Forelimb muscle (tissue), 1 donor: ENCODE data around the gene RFTN2. TPM values are rescaled to one million over a fixed set of nuclear protein-coding genes. Genes with fewer than 3 reads are reported as not detected.
"Not testable (repeated sequence)": the region's sequence is repeated elsewhere in the genome, so short reads cannot be mapped to it uniquely, and the experiment has no call there.

Source experiments
- DNase-seq: peaks from one replicate; pipeline ENCODE4 v3.0.0-alpha.2; 2013; ENCODE audit warnings: low read depth
- polyA plus RNA-seq: library from polyadenylated mRNA; unstranded; fragments of 120-200 nt; gene quantifications from one replicate; pipeline ENCODE4 v1.2.1, GENCODE V29; 2013; ENCODE audit not compliant: insufficient read length

Gene RFTN2
- polyA plus RNA-seq, 1 donor: 15.2 TPM

GRCh38 chr2:197675711-197676188, 363 bp upstream of the RFTN2 start:
- peak; percentile 86 for DNase-seq

GRCh38 chr2:197674591-197674990, 796 bp downstream of the RFTN2 start:
- no peak for DNase-seq

- no peak for DNase-seq
These were observed 1.3 kb downstream of the RFTN2 start for GRCh38 chr2:197674060-197674459.

GRCh38 chr2:197673606-197674005, 1.8 kb downstream of the RFTN2 start:
- no peak for DNase-seq

DNA sequence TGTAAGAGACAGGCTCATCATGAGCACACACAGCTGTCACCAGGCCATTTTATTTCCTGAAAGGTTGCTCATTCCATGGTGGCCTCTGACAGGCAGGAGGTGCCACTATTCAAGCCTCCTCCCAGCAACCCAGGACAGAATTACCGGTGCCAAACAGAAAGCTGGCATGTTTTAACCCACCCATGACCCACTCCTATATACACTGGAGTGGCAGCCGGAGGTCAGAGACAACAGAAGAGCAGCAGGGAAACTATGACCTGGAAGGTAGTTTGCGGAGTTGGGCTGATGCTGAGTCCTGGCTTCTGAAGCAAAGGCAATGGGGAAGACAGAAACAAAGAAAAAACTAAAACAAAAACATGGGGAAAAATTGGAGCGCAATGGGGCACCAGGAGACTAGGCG, 2.3 kb downstream of the RFTN2 start:
- DNase-seq: no peak

DNA sequence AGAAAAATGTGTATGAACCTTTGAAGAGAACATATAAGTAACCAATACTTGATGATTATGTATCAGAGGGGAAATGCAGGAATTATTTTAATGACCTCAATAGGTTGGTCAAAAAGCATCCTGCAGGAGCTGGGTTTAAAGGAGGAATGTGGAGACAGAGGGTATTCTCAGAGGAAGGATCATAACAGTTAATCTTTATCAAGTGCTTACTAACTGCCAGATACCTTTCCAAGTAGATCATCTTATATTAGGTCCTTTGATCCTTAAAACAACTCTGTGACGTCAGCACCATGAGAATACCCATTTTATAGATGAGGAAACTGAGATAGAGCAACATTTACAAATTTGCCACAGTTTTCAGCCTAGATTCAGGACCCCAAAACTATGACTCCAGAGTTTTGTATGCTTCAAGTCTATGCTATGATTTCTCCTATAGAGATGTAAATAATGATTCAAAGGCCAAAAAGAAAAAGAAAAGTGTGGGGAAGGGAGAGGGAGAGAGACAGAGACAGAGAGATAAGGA, 3.0 kb downstream of the RFTN2 start:
- DNase-seq: no peak

DNA sequence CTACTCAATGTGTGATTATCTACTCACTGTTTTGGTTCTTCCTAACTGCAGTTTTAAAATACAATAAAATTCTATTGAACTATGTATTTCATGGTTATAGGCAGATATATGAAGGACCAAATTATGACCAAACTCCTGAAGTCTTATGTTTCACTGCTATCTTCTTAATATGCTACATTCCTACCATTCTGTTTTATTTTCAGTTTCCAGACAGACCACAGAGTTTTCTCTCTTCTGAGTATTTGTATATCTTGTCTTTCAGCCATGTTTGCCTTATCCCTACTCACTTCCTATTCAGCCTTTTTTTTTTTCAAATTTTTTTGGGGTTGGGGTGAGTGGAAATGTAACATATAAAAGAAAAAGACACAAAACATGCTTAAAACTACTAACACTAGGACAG, 6.3 kb downstream of the RFTN2 start:
- DNase-seq: no peak

DNA sequence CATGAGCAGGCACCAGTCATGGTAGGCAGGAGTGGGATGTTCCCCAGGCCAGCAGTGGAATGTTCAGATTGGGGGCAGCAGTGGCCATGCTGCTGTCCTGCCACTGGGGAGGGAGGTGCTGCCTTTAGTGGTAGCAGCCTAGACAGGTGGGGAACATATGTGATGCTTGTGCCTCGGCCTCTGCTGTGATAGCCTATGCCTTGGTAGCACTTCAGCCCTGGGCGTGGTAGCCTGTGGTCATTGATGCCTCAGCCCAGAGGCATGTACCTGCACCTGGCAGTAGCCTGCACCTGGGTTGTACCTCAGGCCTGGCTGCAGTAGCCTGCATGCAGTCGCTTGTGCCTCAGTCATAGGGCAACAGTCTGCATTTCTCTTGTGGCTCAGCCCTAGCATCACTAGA, 7.1 kb downstream of the RFTN2 start:
- no peak for DNase-seq

DNA sequence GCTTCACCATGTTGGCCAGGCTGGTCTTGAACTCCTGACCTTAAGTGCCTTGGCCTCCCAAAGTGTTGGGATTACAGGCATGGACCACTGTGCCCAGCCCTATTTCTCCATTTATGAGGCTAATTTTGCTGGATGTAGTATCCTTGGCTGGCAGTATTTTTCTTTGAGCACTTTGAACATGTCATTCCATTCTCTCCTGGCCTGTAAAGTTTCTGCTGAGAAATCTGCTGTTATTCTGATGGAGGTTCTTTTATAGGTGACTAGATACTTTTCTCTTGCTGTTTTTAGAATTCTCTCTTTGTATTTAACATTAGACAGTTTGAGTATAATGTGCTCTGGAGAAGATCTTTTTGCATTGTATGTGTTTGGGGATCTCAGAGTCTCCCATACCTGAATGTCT, 9.1 kb downstream of the RFTN2 start:
- DNase-seq: no peak

DNA sequence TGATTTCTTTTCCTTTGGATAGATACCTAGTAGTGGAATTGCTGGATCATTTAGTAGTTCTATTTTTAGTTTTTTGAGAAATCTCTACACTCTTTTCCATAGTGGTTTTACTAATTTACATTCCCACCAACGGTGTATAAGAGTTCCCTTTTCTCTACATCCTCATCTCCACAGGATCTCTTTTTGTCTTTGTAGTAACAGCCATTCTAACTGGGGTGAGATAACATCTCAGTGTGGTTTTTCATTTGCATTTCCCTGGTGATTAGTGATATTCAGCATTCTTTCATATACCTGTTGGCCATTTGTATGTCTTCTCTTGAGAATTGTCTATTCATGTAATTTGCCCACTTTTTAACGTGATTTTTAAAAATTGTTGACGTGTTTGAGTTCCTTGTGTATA, 13.8 kb downstream of the RFTN2 start:
- no peak for DNase-seq

DNA sequence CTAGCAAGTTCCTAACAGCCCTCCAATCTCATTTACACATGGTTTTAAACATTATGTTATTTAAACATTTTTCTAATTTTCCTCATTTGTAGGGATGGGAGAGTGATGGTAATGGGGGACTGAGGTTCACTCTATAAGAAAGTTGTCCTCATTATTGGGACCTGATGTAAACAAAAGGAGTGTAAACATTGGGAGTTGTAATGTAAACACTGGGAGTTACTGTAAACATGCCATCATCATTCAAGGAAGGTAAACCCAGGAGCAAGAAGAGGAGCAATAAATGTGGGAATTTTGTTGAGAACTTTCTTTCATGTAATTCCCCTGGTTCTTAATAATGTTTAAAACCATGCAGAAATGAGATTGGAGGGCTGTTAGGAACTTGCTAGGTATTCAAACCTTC, 17.8 kb downstream of the RFTN2 start:
- no peak for DNase-seq

GRCh38 chr2:197647961-197648690, 27.3 kb downstream of the RFTN2 start:
- no peak for DNase-seq

GRCh38 chr2:197641666-197642065, 33.7 kb downstream of the RFTN2 start:
- no peak for DNase-seq

- not testable (repeated sequence) for DNase-seq
These were observed 34.7 kb downstream of the RFTN2 start for GRCh38 chr2:197640571-197641122.

GRCh38 chr2:197633109-197633657, 42.2 kb downstream of the RFTN2 start:
- DNase-seq: no peak

DNA sequence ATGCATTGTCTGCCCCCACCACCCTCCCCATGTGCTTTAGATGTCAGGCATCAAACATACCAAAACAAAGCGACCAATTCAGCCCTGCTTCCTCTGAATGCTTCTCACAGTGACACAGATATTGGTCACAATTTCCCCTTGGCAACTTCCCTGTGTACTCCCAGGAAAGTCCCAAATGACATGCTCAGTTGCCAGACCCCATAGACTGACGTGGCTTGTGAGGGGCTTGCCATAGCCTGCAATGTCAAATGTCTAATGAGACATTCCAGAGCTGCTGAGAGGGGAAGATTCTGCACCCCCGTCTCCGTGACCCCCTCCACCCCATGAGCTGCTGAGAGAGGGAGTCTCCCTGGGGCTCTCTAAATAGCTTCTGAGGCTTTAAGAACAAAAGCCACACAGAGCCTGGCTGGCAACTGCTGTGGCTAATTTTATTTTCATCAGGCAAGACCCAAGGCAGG, 47.3 kb downstream of the RFTN2 start:
- DNase-seq: no peak

- DNase-seq: no peak
These were observed 48.3 kb downstream of the RFTN2 start for GRCh38 chr2:197626965-197627625.

DNA sequence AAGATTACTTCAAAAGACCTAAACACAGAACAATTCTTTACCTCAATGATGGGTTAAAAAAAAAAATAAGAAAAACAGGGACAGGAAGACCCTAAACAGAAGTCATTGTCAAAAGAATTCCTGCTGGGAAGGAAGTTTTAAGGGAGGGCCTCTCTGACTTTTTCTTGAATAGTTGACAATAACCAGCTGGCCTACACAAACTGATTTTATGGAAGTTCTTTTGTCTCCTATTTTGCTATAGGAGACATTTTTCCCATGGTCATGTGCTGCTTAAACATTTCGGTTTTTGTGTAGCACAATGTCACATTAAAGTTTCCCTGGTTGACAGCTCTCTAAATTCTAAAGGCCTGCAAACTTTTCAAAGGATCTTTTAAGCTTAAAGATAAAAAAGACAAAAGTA, 55.3 kb downstream of the RFTN2 start:
- no peak for DNase-seq

DNA sequence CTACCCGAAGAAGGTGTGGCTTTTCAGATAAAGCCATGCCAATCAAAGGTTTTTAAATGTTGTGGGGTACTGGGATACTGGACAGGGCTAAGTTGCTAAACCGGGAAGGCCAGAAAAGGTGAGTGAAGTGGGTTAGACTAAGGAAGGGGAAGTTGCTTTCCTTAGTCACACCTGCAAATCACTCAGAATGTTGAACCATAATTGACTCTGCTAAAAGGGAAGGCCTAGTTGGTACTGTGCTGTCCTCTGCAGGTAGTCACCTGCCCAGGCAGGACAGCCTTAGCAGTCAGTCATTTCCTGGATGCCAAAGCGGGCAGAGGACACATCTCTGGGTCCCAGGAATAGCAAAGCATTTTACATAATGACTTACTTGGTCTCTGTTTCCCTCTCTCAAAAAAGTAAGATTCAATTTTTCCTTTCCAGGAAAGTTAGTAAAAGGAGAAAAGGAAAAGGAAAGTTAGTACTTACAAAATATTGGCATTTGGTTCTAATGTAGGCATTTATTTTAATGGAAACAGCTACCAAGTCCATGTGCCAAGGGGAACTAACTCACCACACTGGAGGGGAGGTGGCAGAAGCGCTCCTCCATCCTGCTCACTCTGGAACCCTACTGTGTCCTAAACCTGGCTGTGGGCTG, 60.3 kb downstream of the RFTN2 start:
- DNase-seq: no peak

DNA sequence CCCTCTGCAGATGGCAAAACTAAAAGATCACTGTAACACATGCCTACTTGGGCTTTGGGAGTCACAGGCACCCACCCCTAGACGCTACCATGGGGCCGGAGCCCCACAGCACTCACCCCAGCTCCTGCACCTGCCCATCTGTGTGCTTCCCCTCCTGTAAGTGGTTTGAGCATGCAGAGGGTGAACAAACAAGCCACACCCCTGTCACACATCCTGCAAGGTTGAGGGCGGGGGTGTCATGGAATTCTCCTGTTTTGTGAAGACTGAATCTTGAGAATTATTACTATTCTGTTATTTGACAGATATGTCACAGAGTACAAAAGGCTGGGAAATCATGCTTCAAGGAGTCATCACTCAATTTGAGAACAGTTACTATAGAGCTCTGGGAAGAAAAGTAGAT, 60.9 kb downstream of the RFTN2 start:
- DNase-seq: no peak

DNA sequence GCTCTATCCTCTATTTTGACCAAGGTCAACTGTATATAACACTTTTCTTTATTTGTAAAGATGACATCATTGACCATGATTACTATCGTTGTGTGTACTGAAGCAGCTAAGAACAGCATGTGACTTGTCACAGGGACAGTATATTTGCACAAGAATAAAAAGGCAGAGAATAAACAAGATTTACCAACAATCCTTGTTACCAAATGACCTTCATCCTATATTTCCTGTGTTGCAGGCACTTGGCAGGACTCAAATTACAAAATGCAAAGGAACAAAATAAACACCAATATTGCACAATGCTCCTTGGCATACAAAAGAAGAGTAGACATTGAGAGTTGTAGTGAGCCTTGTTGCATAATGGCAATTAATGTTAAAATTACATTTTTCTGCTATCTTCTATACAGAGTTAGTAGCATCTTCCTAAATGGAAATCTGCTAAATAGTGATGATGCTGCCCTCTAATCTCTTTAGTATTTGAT, 61.8 kb downstream of the RFTN2 start:
- DNase-seq: no peak

DNA sequence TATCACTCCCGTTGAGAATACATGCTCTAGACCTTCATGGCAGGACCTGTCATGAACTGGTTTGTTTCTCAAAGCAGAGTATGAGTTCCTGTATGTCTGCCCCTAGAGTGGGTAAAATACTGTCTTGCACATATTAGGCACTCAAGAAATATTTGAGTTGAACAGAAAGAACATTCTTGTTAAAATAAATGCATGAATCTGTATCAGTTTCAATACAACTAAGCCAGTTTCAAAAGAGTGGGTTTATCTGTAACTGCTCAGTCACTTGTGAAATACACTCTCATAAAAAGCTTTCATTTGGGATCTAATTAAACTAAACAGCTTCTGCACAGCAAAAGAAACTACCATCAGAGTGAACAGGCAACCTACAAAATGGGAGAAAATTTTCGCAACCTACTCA, 69.2 kb downstream of the RFTN2 start:
- no peak for DNase-seq
